ENCODE measurements around the gene SEMA3B. TPM values are rescaled to one million over a fixed set of nuclear protein-coding genes. Genes with fewer than 3 reads are reported as not detected.
A peak's percentile ranks its signal among the peaks of the same experiment; 100 is the strongest.

Gene SEMA3B
- total RNA-seq, 1 donor from 2014 or later = 179 TPM

GRCh38 chr3:50323092-50323600, 54.2 kb downstream of the SEMA3B start:
- H3K36me3 Mint-ChIP-seq = peaks cover 5% of the 10 kb centered on the region
- H3K9me3 Mint-ChIP-seq = no peaks in the 10 kb centered on the region
- TF ChIP-seq CTCF (IDR thresholded peaks at IDR 0.05; ENCODE audit: unreplicated experiment) = no peak
- H3K4me1 Mint-ChIP-seq = peaks cover 46% of the 10 kb centered on the region
- no peak for DNase-seq (ENCODE audit: low spot score in 2 of 2, unreplicated experiment in 2 of 2)
- no peaks in the 10 kb centered on the region for H3K27me3 Mint-ChIP-seq (ENCODE audit: low read depth)
- no peak overlapping the region for H3K27ac Mint-ChIP-seq
- no peak overlapping the region for H3K4me3 Mint-ChIP-seq

- no peak for DNase-seq (ENCODE audit: low spot score in 2 of 2, unreplicated experiment in 2 of 2)
- H3K27ac Mint-ChIP-seq = no peak overlapping the region
- H3K36me3 Mint-ChIP-seq = peaks cover 2% of the 10 kb centered on the region
- no peaks in the 10 kb centered on the region for H3K27me3 Mint-ChIP-seq (ENCODE audit: low read depth)
- no peak for TF ChIP-seq CTCF (IDR thresholded peaks at IDR 0.05; ENCODE audit: unreplicated experiment)
- no peaks in the 10 kb centered on the region for H3K9me3 Mint-ChIP-seq
- H3K4me3 Mint-ChIP-seq = no peak overlapping the region
- peaks cover 47% of the 10 kb centered on the region for H3K4me1 Mint-ChIP-seq
These were observed 54.8 kb downstream of the SEMA3B start for GRCh38 chr3:50323614-50324199.

DNA sequence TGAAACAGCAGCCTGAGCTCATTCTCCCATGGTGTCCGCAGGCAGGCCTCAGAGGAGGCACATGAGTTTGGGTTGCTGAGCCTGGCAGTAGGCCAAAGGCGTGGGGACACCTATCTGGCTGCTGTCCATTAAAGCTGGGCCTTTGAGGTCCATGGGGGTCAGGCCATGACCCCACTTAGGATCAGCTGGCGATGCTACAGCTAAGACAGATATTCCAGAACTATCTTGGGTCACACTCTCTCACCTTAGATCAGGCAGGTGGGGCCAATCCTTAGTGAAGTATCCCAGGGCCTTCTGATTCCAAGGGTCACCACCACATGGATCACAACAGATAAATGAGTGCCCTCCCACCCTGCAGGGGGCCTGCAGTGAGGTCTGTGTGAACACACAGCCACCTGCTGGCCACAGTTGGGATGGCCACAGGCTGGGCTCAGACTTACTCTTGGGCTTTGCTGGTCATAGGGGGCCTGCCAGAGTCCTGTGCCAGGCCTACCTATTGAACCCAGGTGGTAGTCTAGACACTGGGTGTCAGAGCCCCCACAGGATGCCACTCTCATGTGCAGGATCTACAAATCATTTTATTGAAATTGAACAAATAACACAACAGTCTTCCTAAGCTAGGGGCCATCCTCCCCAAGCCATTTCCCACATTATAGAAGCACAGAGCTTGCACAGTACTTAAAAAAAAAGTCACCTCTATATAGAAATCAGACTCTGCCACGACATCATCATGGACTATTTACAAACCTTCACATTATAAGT, 55.6 kb downstream of the SEMA3B start:
- peak; percentile 83 for TF ChIP-seq CTCF (IDR thresholded peaks at IDR 0.05; ENCODE audit: unreplicated experiment)
- peak in 1 of 2 experiments; percentile 76 for DNase-seq (ENCODE audit: low spot score in 2 of 2, unreplicated experiment in 2 of 2)
- no peaks in the 10 kb centered on the region for H3K27me3 Mint-ChIP-seq (ENCODE audit: low read depth)
- peak overlapping the region; percentile 14 for H3K4me3 Mint-ChIP-seq
- H3K4me1 Mint-ChIP-seq = peaks cover 38% of the 10 kb centered on the region
- no peaks in the 10 kb centered on the region for H3K36me3 Mint-ChIP-seq
- H3K9me3 Mint-ChIP-seq = no peaks in the 10 kb centered on the region
- H3K27ac Mint-ChIP-seq = peak overlapping the region; percentile 40

DNA sequence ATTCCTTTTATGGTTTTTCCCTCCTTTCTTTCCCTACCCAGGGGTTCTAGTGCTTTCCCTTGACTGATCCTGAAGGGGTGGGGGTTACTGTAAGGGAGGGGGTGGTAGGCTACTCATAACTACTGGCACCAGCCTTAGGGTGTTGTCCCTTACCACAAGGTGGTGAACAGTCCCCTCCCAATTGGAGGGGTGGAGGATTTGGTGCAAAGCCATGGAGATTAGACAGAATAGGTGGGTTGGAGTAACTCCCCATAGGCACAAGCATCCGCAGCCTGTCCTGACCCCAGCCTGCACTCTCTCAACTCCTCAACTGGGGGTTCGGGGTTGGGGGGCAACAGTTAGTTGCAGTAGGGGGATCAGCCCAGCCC, 56.1 kb downstream of the SEMA3B start:
- Mint-ChIP-seq H3K9me3 (no peaks in the 10 kb centered on the region), H3K27me3 (ENCODE audit: low read depth) (no peaks in the 10 kb centered on the region), H3K4me3 (no peak overlapping the region), H3K27ac (no peak overlapping the region), H3K36me3 (no peaks in the 10 kb centered on the region), H3K4me1 (peaks cover 33% of the 10 kb centered on the region)
- no peak for DNase-seq (ENCODE audit: low spot score in 2 of 2, unreplicated experiment in 2 of 2)
- no peak for TF ChIP-seq CTCF (IDR thresholded peaks at IDR 0.05; ENCODE audit: unreplicated experiment)

GRCh38 chr3:50325497-50326181, 56.7 kb downstream of the SEMA3B start:
- peaks cover 4% of the 10 kb centered on the region for H3K36me3 Mint-ChIP-seq
- no peak for TF ChIP-seq CTCF (IDR thresholded peaks at IDR 0.05; ENCODE audit: unreplicated experiment)
- H3K27me3 Mint-ChIP-seq (ENCODE audit: low read depth) = no peaks in the 10 kb centered on the region
- DNase-seq (ENCODE audit: low spot score in 2 of 2, unreplicated experiment in 2 of 2) = no peak
- H3K4me3 Mint-ChIP-seq = no peak overlapping the region
- no peak overlapping the region for H3K27ac Mint-ChIP-seq
- no peaks in the 10 kb centered on the region for H3K9me3 Mint-ChIP-seq
- peaks cover 28% of the 10 kb centered on the region for H3K4me1 Mint-ChIP-seq

Data from mesothelial cell of epicardium (in vitro differentiated cells).